ENCODE results near the gene PLA2G12A. TPM values are rescaled to one million over a fixed set of nuclear protein-coding genes. Genes with fewer than 3 reads are reported as not detected.

The PLA2G12A gene
- total RNA-seq (ENCODE audit: unreplicated experiment), result 31.1 TPM
- long read RNA-seq, full-length matches to known transcripts, result 20 of 21 reads
- long read RNA-seq, partial matches to known transcripts, result 1 of 21 reads
- long read RNA-seq, other reads (novel, unspliced or antisense), result 0 of 21 reads

DNA sequence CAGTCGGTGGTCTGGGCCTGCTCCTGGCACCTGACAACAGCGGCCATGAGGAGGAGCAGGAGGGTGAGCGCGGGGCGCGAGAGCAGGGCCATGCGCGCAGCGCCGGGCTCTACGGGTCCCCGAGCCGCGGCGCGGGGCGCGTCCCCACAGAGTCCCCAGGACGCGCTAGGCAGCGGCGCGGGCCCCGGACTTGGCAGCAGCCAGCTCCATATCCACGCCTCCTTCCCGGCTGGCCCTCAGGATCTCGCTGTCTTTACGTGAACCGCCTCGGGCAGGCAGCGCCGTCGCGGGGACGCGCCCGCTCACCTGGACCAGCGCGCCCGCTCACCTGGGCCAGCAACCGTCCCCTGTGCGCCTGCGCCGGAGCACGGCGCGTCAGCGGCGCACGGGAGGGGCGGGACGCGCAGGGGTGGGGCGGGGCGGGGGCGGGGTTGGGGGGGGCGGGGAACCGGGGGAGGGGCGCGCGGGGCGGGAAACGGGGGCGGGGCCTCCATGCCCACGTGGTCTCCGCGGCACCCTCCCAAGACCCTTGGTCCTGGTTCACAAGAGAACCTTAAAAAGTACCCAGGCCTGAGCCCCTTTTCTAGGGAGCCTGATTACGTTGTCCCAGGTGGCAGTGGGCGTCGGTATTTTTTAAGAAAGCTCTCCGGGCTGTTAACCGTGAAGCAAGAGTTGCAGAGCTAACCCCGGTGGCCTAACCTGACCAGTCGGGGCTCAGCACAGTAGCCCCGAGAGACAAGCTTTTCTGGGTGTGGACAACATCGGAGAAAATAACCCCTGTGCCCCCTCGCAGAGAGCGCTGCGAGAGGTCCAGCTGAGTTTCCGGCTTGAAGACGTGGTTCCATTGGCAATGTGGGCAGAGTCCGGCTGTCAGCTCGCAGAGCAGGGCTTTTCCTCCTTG lies at the start of gene PLA2G12A:
PLA2G12A (minus strand) TSS at position 353 of the 901 bp plus-strand sequence; CDS start at position 92, 261 bp downstream.
- DNase-seq (ENCODE audit: low spot score), result peak; percentile 65
- Mint-ChIP-seq H3K9me3 (ENCODE audit: unreplicated experiment) (no peaks in the 10 kb centered on the region), H3K27me3 (ENCODE audit: unreplicated experiment) (peaks cover 3% of the 10 kb centered on the region), H3K4me1 (ENCODE audit: unreplicated experiment) (peaks cover 15% of the 10 kb centered on the region), H3K27ac (ENCODE audit: unreplicated experiment) (peak within 1 kb of the TSS; percentile 82), H3K36me3 (ENCODE audit: low read depth, unreplicated experiment) (peaks cover 3% of the 10 kb centered on the region), H3K4me3 (ENCODE audit: unreplicated experiment) (peak within 1 kb of the TSS; percentile 92)
- no peak for TF ChIP-seq CTCF (IDR thresholded peaks at IDR 0.05; ENCODE audit: unreplicated experiment)

DNA sequence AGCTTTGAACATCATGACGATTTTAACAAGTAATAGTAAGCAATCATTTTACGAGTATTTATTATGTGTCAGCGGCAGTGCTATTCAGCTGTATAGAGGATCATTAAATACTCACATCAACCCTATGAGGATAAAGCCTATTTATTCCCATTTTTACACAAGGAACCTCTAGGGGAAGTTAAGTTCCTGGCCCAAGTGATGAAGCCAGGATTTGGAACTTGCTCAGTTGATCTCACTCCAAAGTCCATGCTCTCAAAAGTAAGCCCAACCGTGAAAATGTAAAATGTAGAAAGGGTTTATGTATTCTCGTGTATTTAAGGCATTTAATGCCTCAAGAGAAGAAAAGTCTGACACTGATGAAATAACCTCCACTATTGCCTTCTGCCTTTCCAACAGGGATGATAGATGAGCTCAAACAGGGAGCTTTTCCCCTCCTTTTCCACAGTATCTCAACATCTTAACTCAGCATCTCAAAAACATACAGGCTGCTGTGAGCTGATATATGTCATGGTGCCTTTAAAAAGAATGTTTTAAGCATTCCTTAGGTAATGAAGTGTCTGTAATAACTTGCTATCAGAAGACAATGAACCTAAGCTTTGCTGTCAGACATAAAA lies 35.0 kb upstream of the PLA2G12A start:
- no peak overlapping the region for H3K27ac Mint-ChIP-seq (ENCODE audit: unreplicated experiment)
- H3K4me3 Mint-ChIP-seq (ENCODE audit: unreplicated experiment), result no peak overlapping the region
- H3K27me3 Mint-ChIP-seq (ENCODE audit: unreplicated experiment), result peaks cover 5% of the 10 kb centered on the region
- no peak for TF ChIP-seq CTCF (IDR thresholded peaks at IDR 0.05; ENCODE audit: unreplicated experiment)
- no peaks in the 10 kb centered on the region for H3K36me3 Mint-ChIP-seq (ENCODE audit: low read depth, unreplicated experiment)
- no peaks in the 10 kb centered on the region for H3K9me3 Mint-ChIP-seq (ENCODE audit: unreplicated experiment)
- no peak for DNase-seq (ENCODE audit: low spot score)
- H3K4me1 Mint-ChIP-seq (ENCODE audit: unreplicated experiment), result no peaks in the 10 kb centered on the region

DNA sequence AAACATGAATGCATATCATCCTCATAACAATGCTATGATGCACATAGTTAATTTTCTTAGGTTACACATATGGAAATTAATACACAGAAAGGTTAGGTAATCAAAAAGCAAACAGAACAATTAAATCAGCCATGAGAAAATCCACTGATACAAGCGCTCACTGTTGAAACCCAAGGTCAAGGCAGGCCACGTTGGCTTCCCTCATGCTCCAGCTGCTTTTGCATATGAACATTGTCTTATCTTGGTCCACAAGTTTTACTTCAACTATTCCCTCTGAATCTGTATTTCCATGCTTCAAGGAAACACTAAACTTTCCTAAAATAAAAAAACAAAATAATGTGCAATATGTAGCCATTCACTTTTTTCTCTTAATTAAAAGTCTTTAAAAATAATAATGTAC lies 34.5 kb upstream of the PLA2G12A start:
- no peaks in the 10 kb centered on the region for H3K9me3 Mint-ChIP-seq (ENCODE audit: unreplicated experiment)
- H3K36me3 Mint-ChIP-seq (ENCODE audit: low read depth, unreplicated experiment), result no peaks in the 10 kb centered on the region
- peaks cover 5% of the 10 kb centered on the region for H3K27me3 Mint-ChIP-seq (ENCODE audit: unreplicated experiment)
- H3K4me1 Mint-ChIP-seq (ENCODE audit: unreplicated experiment), result no peaks in the 10 kb centered on the region
- no peak for TF ChIP-seq CTCF (IDR thresholded peaks at IDR 0.05; ENCODE audit: unreplicated experiment)
- H3K4me3 Mint-ChIP-seq (ENCODE audit: unreplicated experiment), result no peak overlapping the region
- H3K27ac Mint-ChIP-seq (ENCODE audit: unreplicated experiment), result no peak overlapping the region
- no peak for DNase-seq (ENCODE audit: low spot score)

GRCh38 chr4:109760682-109761081 lies 30.8 kb upstream of the PLA2G12A start:
- H3K4me3 Mint-ChIP-seq (ENCODE audit: unreplicated experiment), result no peak overlapping the region
- peaks cover 3% of the 10 kb centered on the region for H3K27me3 Mint-ChIP-seq (ENCODE audit: unreplicated experiment)
- no peak for TF ChIP-seq CTCF (IDR thresholded peaks at IDR 0.05; ENCODE audit: unreplicated experiment)
- no peak overlapping the region for H3K27ac Mint-ChIP-seq (ENCODE audit: unreplicated experiment)
- H3K9me3 Mint-ChIP-seq (ENCODE audit: unreplicated experiment), result no peaks in the 10 kb centered on the region
- no peak for DNase-seq (ENCODE audit: low spot score)
- H3K36me3 Mint-ChIP-seq (ENCODE audit: low read depth, unreplicated experiment), result no peaks in the 10 kb centered on the region
- H3K4me1 Mint-ChIP-seq (ENCODE audit: unreplicated experiment), result no peaks in the 10 kb centered on the region
